Transverse colon (tissue), 4 donors: ENCODE results near the gene FOXP2. TPM values are rescaled to one million over a fixed set of nuclear protein-coding genes. Genes with fewer than 3 reads are reported as not detected.

ENCODE experiments used
- DNase-seq: peaks from one replicate; pipeline ENCODE4 v3.0.0-alpha.2; 2019
- H3K27ac ChIP-seq, 4 donors: fragments of 200-600 bp; sonication (generic); 2 replicates each; pipeline ENCODE4 v1.5.1; 2016 to 2018; ENCODE audit warnings: inconsistent platforms in 4 of 4
- H3K27me3 ChIP-seq: fragments of 200-600 bp; sonication (generic); 2 replicates; pipeline ENCODE4 v1.5.1; 2017; ENCODE audit warnings: inconsistent platforms
- H3K36me3 ChIP-seq, 4 donors: fragments of 200-600 bp; sonication (generic); 2 replicates each; pipeline ENCODE4 v1.5.1; 2017 to 2019; ENCODE audit warnings: inconsistent platforms in 4 of 4
- H3K4me1 ChIP-seq, 4 donors: fragments of 200-600 bp; sonication (generic); 2 replicates each; pipeline ENCODE4 v1.5.1; 2017 to 2020; ENCODE audit warnings: inconsistent platforms in 4 of 4
- H3K4me3 ChIP-seq, 4 donors: fragments of 200-600 bp; sonication (generic); 1 replicate in 1 of 4; 2 replicates in 3 of 4; pipeline versions ENCODE4 v1.5.1 to v1.6.1; 2017 to 2019; ENCODE audit warnings: inconsistent platforms in 4 of 4
- H3K9me3 ChIP-seq, 2 donors: fragments of 200-600 bp; sonication (generic); 2 replicates each; pipeline ENCODE4 v1.5.1; 2017 to 2019; ENCODE audit warnings: inconsistent platforms in 2 of 2
- CTCF ChIP-seq, 5 experiments: fragments of 200-600 bp in 3 of 5; fragments of 450-650 bp in 2 of 5; sonication (generic) in 3 of 5; IDR thresholded peaks; 1 replicate in 2 of 5; 2 replicates in 3 of 5; pipeline ENCODE4 v1.5.1; 2016 to 2017; ENCODE audit warnings: antibody characterized with exemption in 5 of 5, inconsistent platforms in 3 of 5, mild to moderate bottlenecking in 2 of 5, moderate library complexity in 1 of 5
- EP300 ChIP-seq: sonication (generic); formaldehyde crosslinking; IDR thresholded peaks from one replicate; pipeline ENCODE4 v1.6.1; 2017; ENCODE audit warnings: antibody characterized with exemption, low read depth
- POLR2A ChIP-seq: fragments of 450-650 bp; IDR thresholded peaks from one replicate; pipeline ENCODE4 v1.6.1; 2016; ENCODE audit warnings: antibody characterized with exemption, mild to moderate bottlenecking, moderate library complexity
- POLR2AphosphoS5 ChIP-seq, 3 donors: sonication (generic); formaldehyde crosslinking; IDR thresholded peaks; one replicate each; pipeline ENCODE4 v1.6.1; 2016; ENCODE audit warnings: antibody characterized with exemption in 3 of 3
- WGBS, 2 donors: methylation state at CpG; one replicate each; pipeline ENCODE4 v1.1.5; 2018; ENCODE audit warnings: low coverage in 1 of 2; 5-methylcytosine and 5-hydroxymethylcytosine counted together
- in situ Hi-C, 4 donors: fragments of 200-750 bp; cut with MboI; loops; one replicate each; pipeline versions ENCODE4 v1.15.0 to v1.15.1; 2017; ENCODE audit warnings: low sequenced_read_pairs in 3 of 4, low pct_ligation_motif_present in 1 of 4, low pct_unique_long_range_greater_than_20kb in 1 of 4
- intact Hi-C: fragments of 100-400 bp; cut with DNase I; formaldehyde crosslinking; loops from one replicate; pipeline ENCODE4 v1.15.1; 2023; ENCODE audit warnings: low total_unique reads
- total RNA-seq, 4 donors: library from RNA; depleted of rRNA; stranded (reverse); fragments of >200 nt; gene quantifications; one replicate each; pipeline ENCODE4 v1.1.0, GENCODE V29; 2016

Gene FOXP2
- total RNA-seq, 4 donors from 2014 or later, result 20.5 to 102 (median 34.0) TPM

DNA sequence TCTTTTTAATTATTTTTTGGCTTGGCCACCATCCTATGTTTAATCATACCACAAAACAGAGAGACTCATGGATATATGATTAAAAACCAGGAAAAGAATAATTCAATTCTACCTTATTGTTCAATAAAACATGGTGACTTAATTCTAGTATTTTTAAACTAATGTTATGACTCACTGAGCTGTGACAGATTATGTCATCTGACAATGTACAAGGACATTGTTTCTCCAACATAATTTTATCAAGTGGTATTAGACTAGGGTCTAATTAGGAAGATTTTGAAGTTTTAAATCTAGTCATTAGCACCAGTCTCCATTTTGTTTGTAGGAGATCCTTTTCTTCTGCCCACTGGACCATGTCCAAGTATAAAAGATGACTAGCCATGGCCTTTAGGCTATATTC lies 307.9 kb downstream of the FOXP2 start:
- no peaks in the 10 kb centered on the region for H3K9me3 ChIP-seq
- intact Hi-C loops, result no loop called here
- DNase-seq, result no peak
- in situ Hi-C loops, result no loop called here
- no peak overlapping the region for H3K27ac ChIP-seq
- no peaks in the 10 kb centered on the region for H3K4me1 ChIP-seq
- H3K36me3 ChIP-seq, result no peaks in the 10 kb centered on the region
- TF ChIP-seq POLR2AphosphoS5 (IDR thresholded peaks at IDR 0.05) (no peak), EP300 (no peak), CTCF (IDR thresholded peaks at IDR 0.05) (no peak), POLR2A (no peak)
- H3K4me3 ChIP-seq, result no peak overlapping the region
- no peaks in the 10 kb centered on the region for H3K27me3 ChIP-seq

GRCh38 chr7:114723308-114723707 lies 308.7 kb downstream of the FOXP2 start:
- no peak for DNase-seq
- no peaks in the 10 kb centered on the region for H3K4me1 ChIP-seq
- H3K27me3 ChIP-seq, result no peaks in the 10 kb centered on the region
- intact Hi-C loops, result no loop called here
- TF ChIP-seq POLR2A (no peak), CTCF (IDR thresholded peaks at IDR 0.05) (no peak), EP300 (no peak), POLR2AphosphoS5 (IDR thresholded peaks at IDR 0.05) (no peak)
- no peaks in the 10 kb centered on the region for H3K9me3 ChIP-seq
- H3K36me3 ChIP-seq, result no peaks in the 10 kb centered on the region
- no peak overlapping the region for H3K4me3 ChIP-seq
- in situ Hi-C loops, result no loop called here
- no peak overlapping the region for H3K27ac ChIP-seq
- 69 to 100% methylated on average over 1 of the region's 1 CpG for WGBS, 2 donors

DNA sequence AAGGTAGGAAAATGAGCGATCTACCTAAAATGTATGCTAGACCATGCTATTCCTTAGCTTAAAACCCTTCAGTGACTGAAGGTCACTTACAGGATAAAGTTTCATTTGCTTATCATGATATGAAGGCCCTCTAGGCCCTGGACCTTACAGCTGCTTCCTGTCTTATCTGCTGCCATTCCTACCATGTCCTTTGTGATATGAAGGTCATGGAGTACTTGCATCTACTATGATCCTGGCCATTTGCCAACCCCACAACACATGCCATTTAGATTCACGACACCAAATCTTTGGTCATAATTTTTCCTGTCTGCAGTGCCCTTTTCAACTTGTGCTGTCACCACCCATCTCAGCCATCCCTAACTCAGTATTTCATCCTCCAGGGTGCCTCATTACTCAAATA lies 325.5 kb downstream of the FOXP2 start:
- no peak for DNase-seq
- intact Hi-C loops (no loop called here), in situ Hi-C loops (no loop called here)
- 87 to 93% methylated on average over 2 of the region's 2 CpGs for WGBS, 2 donors
- no peak overlapping the region for H3K27ac ChIP-seq
- H3K9me3 ChIP-seq, result no peaks in the 10 kb centered on the region
- H3K36me3 ChIP-seq, result no peaks in the 10 kb centered on the region
- H3K4me1 ChIP-seq, result no peaks in the 10 kb centered on the region
- no peaks in the 10 kb centered on the region for H3K27me3 ChIP-seq
- H3K4me3 ChIP-seq, result no peak overlapping the region
- TF ChIP-seq CTCF (IDR thresholded peaks at IDR 0.05), result no peak

DNA sequence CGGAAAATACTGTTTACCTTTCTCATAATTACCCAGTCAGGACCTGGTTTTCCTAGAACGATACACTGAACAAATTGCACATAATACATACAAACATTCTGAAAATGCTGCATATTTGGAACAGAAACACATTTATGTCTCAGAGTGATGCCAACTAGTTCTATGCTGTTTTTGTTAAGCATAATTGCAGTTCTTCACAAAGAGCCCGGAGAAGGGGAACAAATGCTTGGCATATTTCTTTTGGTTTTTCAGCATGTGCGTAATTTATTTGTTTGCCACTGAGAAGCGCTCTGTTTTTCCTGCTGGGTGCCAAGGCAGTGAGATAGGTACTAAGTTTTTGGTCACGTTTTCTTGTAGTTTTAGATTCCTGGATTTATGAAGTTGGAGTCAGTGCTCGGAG lies 326.3 kb downstream of the FOXP2 start:
- no peaks in the 10 kb centered on the region for H3K4me1 ChIP-seq
- no peaks in the 10 kb centered on the region for H3K9me3 ChIP-seq
- H3K4me3 ChIP-seq, result no peak overlapping the region
- H3K27me3 ChIP-seq, result no peaks in the 10 kb centered on the region
- TF ChIP-seq POLR2AphosphoS5 (IDR thresholded peaks at IDR 0.05) (no peak), CTCF (IDR thresholded peaks at IDR 0.05) (no peak), EP300 (no peak), POLR2A (no peak)
- in situ Hi-C loops (no loop called here), intact Hi-C loops (no loop called here)
- no peak overlapping the region for H3K27ac ChIP-seq
- 77 to 90% methylated on average over 7 of the region's 7 CpGs for WGBS, 2 donors
- no peaks in the 10 kb centered on the region for H3K36me3 ChIP-seq
- DNase-seq, result no peak
